H9 (cell line): ENCODE results near the gene NDUFS2. TPM values are rescaled to one million over a fixed set of nuclear protein-coding genes. Genes with fewer than 3 reads are reported as not detected.

Experiments
- DNase-seq: peaks from one replicate; pipeline ENCODE4 v3.0.0-alpha.2; 2017
- H2AFZ ChIP-seq: one replicate; pipeline ENCODE4 v1.6.1; 2013; ENCODE audit warnings: mild to moderate bottlenecking, low read length, control low read depth, moderate library complexity
- H2AK5ac ChIP-seq: 2 replicates; pipeline ENCODE4 v1.6.1; 2013; ENCODE audit warnings: low read length, control low read depth, mixed read lengths; ENCODE audit not compliant: insufficient read length
- H2BK120ac ChIP-seq: one replicate; pipeline ENCODE4 v1.6.1; 2013; ENCODE audit warnings: low read depth, mild to moderate bottlenecking, low read length, control low read depth, inconsistent platforms; ENCODE audit not compliant: poor library complexity, severe bottlenecking
- H2BK12ac ChIP-seq: 2 replicates; pipeline ENCODE4 v1.6.1; 2013; ENCODE audit warnings: low read length, control low read depth, mixed read lengths, low read depth; ENCODE audit not compliant: insufficient read length
- H2BK15ac ChIP-seq: 2 replicates; pipeline ENCODE4 v1.6.1; 2013; ENCODE audit warnings: low read depth, low read length, control low read depth
- H2BK20ac ChIP-seq: one replicate; pipeline ENCODE4 v1.6.1; 2013; ENCODE audit warnings: low read depth, mild to moderate bottlenecking, low read length, control low read depth, inconsistent platforms; ENCODE audit not compliant: poor library complexity, severe bottlenecking
- H2BK5ac ChIP-seq: 2 replicates; pipeline ENCODE4 v1.6.1; 2013; ENCODE audit warnings: low read length, control low read depth, mixed read lengths; ENCODE audit not compliant: insufficient read length
- H3K14ac ChIP-seq: 2 replicates; pipeline ENCODE4 v1.6.1; 2013; ENCODE audit warnings: low read length, control low read depth; ENCODE audit not compliant: insufficient read depth
- H3K18ac ChIP-seq: 2 replicates; pipeline ENCODE4 v1.6.1; 2013; ENCODE audit warnings: low read depth, mild to moderate bottlenecking, mixed read lengths, low read length, control low read depth; ENCODE audit not compliant: insufficient read length
- H3K23ac ChIP-seq: 2 replicates; pipeline ENCODE4 v1.6.1; 2013; ENCODE audit warnings: low read length, control low read depth, mixed read lengths, low read depth; ENCODE audit not compliant: insufficient read length
- H3K23me2 ChIP-seq: 2 replicates; pipeline ENCODE4 v1.6.1; 2013; ENCODE audit warnings: low read depth, mild to moderate bottlenecking, mixed read lengths, low read length, control low read depth; ENCODE audit not compliant: insufficient read length, poor library complexity, severe bottlenecking
- H3K27ac ChIP-seq: 2 replicates; pipeline ENCODE4 v1.5.1; 2013; ENCODE audit warnings: low read length, control low read depth, mixed read lengths, low read depth; ENCODE audit not compliant: insufficient read length
- H3K27me3 ChIP-seq: 2 replicates; pipeline ENCODE4 v1.6.1; 2013; ENCODE audit warnings: low read length, control low read depth, inconsistent platforms; ENCODE audit not compliant: insufficient read depth
- H3K4ac ChIP-seq: 2 replicates; pipeline ENCODE4 v1.6.1; 2013; ENCODE audit warnings: low read depth, mild to moderate bottlenecking, control low read depth, inconsistent platforms, low read length, moderate library complexity
- H3K4me1 ChIP-seq: 2 replicates; pipeline ENCODE4 v1.6.1; 2013; ENCODE audit warnings: low read length, control low read depth, inconsistent platforms; ENCODE audit not compliant: insufficient read depth
- H3K4me2 ChIP-seq: 2 replicates; pipeline ENCODE4 v1.6.1; 2013; ENCODE audit warnings: low read length, control low read depth, mixed read lengths; ENCODE audit not compliant: insufficient read length, insufficient read depth
- H3K56ac ChIP-seq: 2 replicates; pipeline ENCODE4 v1.6.1; 2013; ENCODE audit warnings: low read depth, mild to moderate bottlenecking, mixed read lengths, low read length, control low read depth; ENCODE audit not compliant: insufficient read length
- H3K79me1 ChIP-seq: 2 replicates; pipeline ENCODE4 v1.6.1; 2013; ENCODE audit warnings: low read depth, mild to moderate bottlenecking, moderate library complexity, low read length, control low read depth, inconsistent platforms; ENCODE audit not compliant: insufficient read depth, poor library complexity, severe bottlenecking
- H3K79me2 ChIP-seq: 2 replicates; pipeline ENCODE4 v1.6.1; 2013; ENCODE audit warnings: low read length, control low read depth, inconsistent platforms; ENCODE audit not compliant: insufficient read depth
- H3K9ac ChIP-seq: 2 replicates; pipeline ENCODE4 v1.6.1; 2013; ENCODE audit warnings: low read length, control low read depth, mixed read lengths; ENCODE audit not compliant: insufficient read length; ENCODE audit errors: extremely low read depth
- H3K9me3 ChIP-seq: one replicate; pipeline ENCODE4 v1.6.1; 2013; ENCODE audit warnings: low read depth, low read length, inconsistent platforms; ENCODE audit not compliant: control insufficient read depth
- H3T11ph ChIP-seq: one replicate; pipeline ENCODE4 v1.6.1; 2013; ENCODE audit warnings: mild to moderate bottlenecking, low read length, control low read depth, inconsistent platforms
- H4K20me1 ChIP-seq: one replicate; pipeline ENCODE4 v1.6.1; 2013; ENCODE audit not compliant: control insufficient read depth, insufficient read length, insufficient read depth
- H4K5ac ChIP-seq: 2 replicates; pipeline ENCODE4 v1.6.1; 2013; ENCODE audit warnings: low read depth, mild to moderate bottlenecking, mixed read lengths, low read length, control low read depth; ENCODE audit not compliant: insufficient read length
- H4K8ac ChIP-seq: replicated peaks from 2 replicates; pipeline ENCODE4 v1.6.1; 2013; ENCODE audit warnings: low read length, control low read depth, mixed read lengths, low read depth; ENCODE audit not compliant: insufficient read length
- H4K91ac ChIP-seq: 2 replicates; pipeline ENCODE4 v1.6.1; 2013; ENCODE audit warnings: low read depth, mild to moderate bottlenecking, moderate library complexity, mixed read lengths, low read length, control low read depth; ENCODE audit not compliant: insufficient read length
- H3K27ac Mint-ChIP-seq, 3 experiments: 2 replicates in 2 of 3; 3 replicates in 1 of 3; pipeline ENCODE4 v1.8.0; 2020 to 2021; ENCODE audit warnings: mixed read lengths in 3 of 3, mild to moderate bottlenecking in 1 of 3, moderate library complexity in 1 of 3
- H3K27me3 Mint-ChIP-seq: 2 replicates; pipeline ENCODE4 v1.8.0; 2021; ENCODE audit warnings: low read depth, mild to moderate bottlenecking, moderate library complexity, mixed read lengths
- H3K36me3 Mint-ChIP-seq, 3 experiments: 2 replicates in 2 of 3; 3 replicates in 1 of 3; pipeline ENCODE4 v1.8.0; 2020 to 2021; ENCODE audit warnings: low read depth in 3 of 3, mixed read lengths in 3 of 3; ENCODE audit not compliant: insufficient read depth in 1 of 3
- H3K4me1 Mint-ChIP-seq, 2 experiments: 2 replicates each; pipeline ENCODE4 v1.8.0; 2020; ENCODE audit warnings: mixed read lengths in 2 of 2
- H3K4me3 Mint-ChIP-seq, 2 experiments: 2 replicates in 1 of 2; 3 replicates in 1 of 2; pipeline ENCODE4 v1.8.0; 2020 to 2021; ENCODE audit warnings: mild to moderate bottlenecking in 2 of 2, mixed read lengths in 2 of 2, moderate library complexity in 1 of 2
- H3K9me3 Mint-ChIP-seq, 2 experiments: 2 replicates in 1 of 2; 3 replicates in 1 of 2; pipeline ENCODE4 v1.8.0; 2020; ENCODE audit warnings: mild to moderate bottlenecking in 2 of 2, mixed read lengths in 2 of 2, moderate library complexity in 1 of 2
- CTCF ChIP-seq: fragments of 200-600 bp; sonication (generic); conservative IDR thresholded peaks from 3 replicates; pipeline ENCODE4 v1.8.0; 2021; ENCODE audit warnings: antibody characterized with exemption, mild to moderate bottlenecking
- WGBS: extraction: QIAGEN DNeasy Blood & Tissue Kit; methylation state at CpG from one replicate; pipeline ENCODE4 v1.1.7; 2013; ENCODE audit warnings: missing lambda C conversion rate, low lambda C conversion rate, mixed read lengths; ENCODE audit not compliant: insufficient read length; ENCODE audit errors: extremely low coverage; 5-methylcytosine and 5-hydroxymethylcytosine counted together
- total RNA-seq: library from RNA; stranded (reverse); gene quantifications from 2 replicates; pipeline ENCODE4 v1.2.1, GENCODE V29; 2021

Gene NDUFS2
- total RNA-seq, 1 experiment from 2014 or later, result 84.5 TPM

- H3K4ac ChIP-seq, result no peak overlapping the region
- no peaks in the 10 kb centered on the region for H3K9me3 ChIP-seq
- Mint-ChIP-seq H3K9me3 (no peaks in the 10 kb centered on the region), H3K4me1 (peaks cover 29 to 30% of the 10 kb centered on the region in 2 experiments), H3K27ac (no peak overlapping the region), H3K4me3 (0 out of 5 replicates have a peak overlapping the region, but pooled peaks of 1 of the 2 experiments have one; percentile 49), H3K27me3 (no peaks in the 10 kb centered on the region; the same call in 1 of the 2 replicates), H3K36me3 (peaks cover 27 to 64% (median 53%) of the 10 kb centered on the region in 3 experiments)
- no peak overlapping the region for H3K23ac ChIP-seq
- H3K4me1 ChIP-seq, result no peaks in the 10 kb centered on the region
- no peak overlapping the region for H4K8ac ChIP-seq
- H2BK12ac ChIP-seq, result no peak overlapping the region
- TF ChIP-seq CTCF, result no peak
- H3K14ac ChIP-seq, result no peak overlapping the region
- no peak overlapping the region for H4K5ac ChIP-seq
- H4K91ac ChIP-seq, result no peak overlapping the region
- peaks cover 14% of the 10 kb centered on the region for H3K23me2 ChIP-seq
- H3K4me2 ChIP-seq, result no peak overlapping the region
- no peak overlapping the region for H3T11ph ChIP-seq
- H2BK5ac ChIP-seq, result no peak overlapping the region
- no peak overlapping the region for H3K56ac ChIP-seq
- no peak overlapping the region for H2BK20ac ChIP-seq
- no peak overlapping the region for H3K9ac ChIP-seq
- H2AK5ac ChIP-seq, result no peak overlapping the region
- no peak overlapping the region for H2AFZ ChIP-seq
- no peak overlapping the region for H3K18ac ChIP-seq
- no peaks in the 10 kb centered on the region for H3K27me3 ChIP-seq
- no peaks in the 10 kb centered on the region for H3K79me2 ChIP-seq
- no peaks in the 10 kb centered on the region for H4K20me1 ChIP-seq
- no peak overlapping the region for H2BK120ac ChIP-seq
- no CpG with 5 or more reads among the region's 7 CpGs for WGBS
- no peak for DNase-seq
- H2BK15ac ChIP-seq, result no peak overlapping the region
- no peak overlapping the region for H3K27ac ChIP-seq
- no peaks in the 10 kb centered on the region for H3K79me1 ChIP-seq
Observed at GRCh38 chr1:161162052-161162451, 40.1 kb upstream of the NDUFS2 start.
